Upper lobe of right lung (tissue), 1 donor: ENCODE data around the gene NDFIP1. TPM values are rescaled to one million over a fixed set of nuclear protein-coding genes. Genes with fewer than 3 reads are reported as not detected.

Source experiments
- ATAC-seq: fragments of 200-7000 bp; cut with Tn5 transposase; one replicate; pipeline ENCODE4 v1.9.1; 2020; ENCODE audit warnings: mild to moderate bottlenecking, moderate library complexity
- DNase-seq: peaks from one replicate; pipeline ENCODE4 v3.0.0-alpha.2; 2020
- H3K27ac ChIP-seq: fragments of 200-600 bp; one replicate; pipeline ENCODE4 v1.8.0; 2022
- H3K27me3 ChIP-seq: fragments of 200-600 bp; one replicate; pipeline ENCODE4 v1.8.0; 2022; ENCODE audit warnings: mild to moderate bottlenecking
- H3K36me3 ChIP-seq: fragments of 200-600 bp; one replicate; pipeline ENCODE4 v1.8.0; 2022
- H3K4me1 ChIP-seq: fragments of 200-600 bp; one replicate; pipeline ENCODE4 v1.8.0; 2022
- H3K4me3 ChIP-seq: fragments of 200-600 bp; one replicate; pipeline ENCODE4 v1.8.0; 2022; ENCODE audit warnings: mild to moderate bottlenecking
- H3K9me3 ChIP-seq: fragments of 200-600 bp; one replicate; pipeline ENCODE4 v1.8.0; 2022
- intact Hi-C: fragments of 100-400 bp; cut with DNase I; formaldehyde crosslinking; loops from one replicate; pipeline ENCODE4 v1.11.0; 2022
- total RNA-seq: library from RNA; stranded (reverse); fragmentation: NEBNext Ultra II Directional; extraction: Animal tissue kit (Norgen Biotek cat#: 25700); gene quantifications from one replicate; pipeline ENCODE4 v1.2.1, GENCODE V29; 2021
- TF ChIP-seq, protein P1 (sequence below): fragments of 200-600 bp; IDR thresholded peaks from one replicate; pipeline ENCODE4 v1.8.0; 2022; ENCODE audit warnings: antibody characterized with exemption
- donor health status: DM: no; HTN: yes; CAD: no; lungs with severe emphysema.

NDFIP1 gene
- total RNA-seq, 1 donor from 2014 or later: 68.1 TPM

DNA sequence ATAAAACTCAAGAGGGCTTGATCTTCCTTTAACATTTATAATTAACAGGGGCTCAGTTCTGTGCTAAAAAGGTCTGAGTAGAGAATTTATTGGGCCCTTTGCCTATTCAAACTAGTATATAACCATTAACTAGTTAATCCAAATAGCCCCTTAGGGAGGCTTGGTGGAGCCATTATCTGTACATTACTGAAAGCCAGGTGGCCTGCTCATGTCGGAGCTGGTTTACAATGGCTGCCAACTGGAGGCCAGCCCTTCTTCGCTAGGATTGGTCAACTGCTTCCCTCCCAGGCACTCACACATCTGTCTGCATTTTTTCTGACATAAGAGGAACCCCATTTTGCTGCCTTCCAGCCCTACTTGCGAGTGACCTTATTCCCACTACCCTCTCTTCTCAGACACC lies 30.4 kb upstream of the NDFIP1 start:
- no peaks in the 10 kb centered on the region for H3K9me3 ChIP-seq
- no peak for DNase-seq
- intact Hi-C loops: no loop called here
- no peak overlapping the region for H3K27ac ChIP-seq
- TF ChIP-seq, protein P1, sequence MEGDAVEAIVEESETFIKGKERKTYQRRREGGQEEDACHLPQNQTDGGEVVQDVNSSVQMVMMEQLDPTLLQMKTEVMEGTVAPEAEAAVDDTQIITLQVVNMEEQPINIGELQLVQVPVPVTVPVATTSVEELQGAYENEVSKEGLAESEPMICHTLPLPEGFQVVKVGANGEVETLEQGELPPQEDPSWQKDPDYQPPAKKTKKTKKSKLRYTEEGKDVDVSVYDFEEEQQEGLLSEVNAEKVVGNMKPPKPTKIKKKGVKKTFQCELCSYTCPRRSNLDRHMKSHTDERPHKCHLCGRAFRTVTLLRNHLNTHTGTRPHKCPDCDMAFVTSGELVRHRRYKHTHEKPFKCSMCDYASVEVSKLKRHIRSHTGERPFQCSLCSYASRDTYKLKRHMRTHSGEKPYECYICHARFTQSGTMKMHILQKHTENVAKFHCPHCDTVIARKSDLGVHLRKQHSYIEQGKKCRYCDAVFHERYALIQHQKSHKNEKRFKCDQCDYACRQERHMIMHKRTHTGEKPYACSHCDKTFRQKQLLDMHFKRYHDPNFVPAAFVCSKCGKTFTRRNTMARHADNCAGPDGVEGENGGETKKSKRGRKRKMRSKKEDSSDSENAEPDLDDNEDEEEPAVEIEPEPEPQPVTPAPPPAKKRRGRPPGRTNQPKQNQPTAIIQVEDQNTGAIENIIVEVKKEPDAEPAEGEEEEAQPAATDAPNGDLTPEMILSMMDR: no peak
- H3K27me3 ChIP-seq: no peaks in the 10 kb centered on the region
- no peak for ATAC-seq
- H3K36me3 ChIP-seq: no peaks in the 10 kb centered on the region
- no peak overlapping the region for H3K4me3 ChIP-seq
- no peaks in the 10 kb centered on the region for H3K4me1 ChIP-seq

DNA sequence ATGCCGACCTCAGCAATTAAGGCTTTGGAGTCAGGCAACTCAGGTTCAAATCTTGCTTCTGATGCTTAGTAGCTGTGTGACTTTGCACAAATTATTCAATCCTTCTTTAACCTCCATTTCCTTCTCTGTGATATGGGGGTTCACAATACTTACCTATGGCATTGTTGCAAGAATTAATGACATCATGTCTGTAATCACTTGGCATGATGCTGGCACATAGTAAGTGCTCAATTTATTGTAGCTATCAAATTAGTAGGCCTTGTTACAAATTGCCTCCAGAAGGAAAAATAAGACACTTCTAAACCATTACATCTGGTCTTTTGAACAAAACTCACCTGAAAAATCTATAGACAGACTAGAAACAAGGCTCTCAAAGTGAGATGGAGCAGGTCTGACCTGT lies 29.9 kb upstream of the NDFIP1 start:
- intact Hi-C loops: no loop called here
- no peaks in the 10 kb centered on the region for H3K9me3 ChIP-seq
- H3K27me3 ChIP-seq: no peaks in the 10 kb centered on the region
- no peak for DNase-seq
- H3K4me1 ChIP-seq: no peaks in the 10 kb centered on the region
- H3K36me3 ChIP-seq: no peaks in the 10 kb centered on the region
- H3K27ac ChIP-seq: no peak overlapping the region
- TF ChIP-seq, protein P1: no peak
- no peak for ATAC-seq
- no peak overlapping the region for H3K4me3 ChIP-seq

DNA sequence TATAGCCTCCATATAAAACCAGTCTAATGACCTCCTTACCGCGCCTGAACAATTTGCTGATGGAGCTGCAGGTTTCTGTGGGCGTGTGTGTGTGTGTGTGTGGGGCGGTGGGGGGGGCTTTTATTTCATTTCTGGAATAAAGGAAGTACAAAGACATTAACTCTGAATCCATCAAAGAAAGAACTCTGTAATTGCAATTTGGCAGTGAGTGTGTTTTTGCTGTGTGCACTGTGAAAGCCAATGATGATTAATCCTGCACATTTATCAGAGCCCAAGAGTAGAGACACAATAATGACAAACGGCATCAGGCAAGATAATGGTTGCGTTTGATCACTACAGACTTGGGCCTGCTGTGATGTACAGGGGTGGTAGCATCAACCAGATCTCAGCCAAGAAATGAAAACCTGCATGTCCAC lies 29.3 kb upstream of the NDFIP1 start:
- no peaks in the 10 kb centered on the region for H3K27me3 ChIP-seq
- H3K4me3 ChIP-seq: no peak overlapping the region
- H3K9me3 ChIP-seq: no peaks in the 10 kb centered on the region
- intact Hi-C loops: no loop called here
- H3K27ac ChIP-seq: no peak overlapping the region
- TF ChIP-seq, protein P1: no peak
- DNase-seq (no peak), ATAC-seq (no peak)
- H3K36me3 ChIP-seq: no peaks in the 10 kb centered on the region
- no peaks in the 10 kb centered on the region for H3K4me1 ChIP-seq

DNA sequence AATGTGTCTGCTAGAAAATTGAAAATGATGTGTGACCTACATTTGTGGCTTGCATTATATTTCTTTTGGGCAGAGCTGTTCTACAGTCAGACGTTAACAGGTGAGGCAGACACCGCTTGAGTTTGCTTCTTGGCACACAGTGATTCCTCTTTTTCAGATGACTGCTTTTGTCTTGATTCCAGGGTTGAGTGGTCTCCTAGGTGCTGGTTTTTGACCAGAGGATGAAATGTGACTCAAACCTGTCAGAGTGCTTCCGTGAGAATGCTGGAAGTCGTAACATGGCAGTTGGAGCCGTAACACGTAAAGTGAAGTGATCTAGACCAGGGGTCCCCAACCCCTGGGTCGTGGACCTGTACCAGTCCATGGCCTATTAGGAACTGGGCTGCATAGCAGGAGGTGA lies 28.3 kb upstream of the NDFIP1 start:
- ATAC-seq (no peak), DNase-seq (no peak)
- no peaks in the 10 kb centered on the region for H3K4me1 ChIP-seq
- intact Hi-C loops: no loop called here
- H3K9me3 ChIP-seq: no peaks in the 10 kb centered on the region
- TF ChIP-seq, protein P1: no peak
- H3K27ac ChIP-seq: no peak overlapping the region
- H3K4me3 ChIP-seq: no peak overlapping the region
- H3K27me3 ChIP-seq: no peaks in the 10 kb centered on the region
- H3K36me3 ChIP-seq: no peaks in the 10 kb centered on the region

DNA sequence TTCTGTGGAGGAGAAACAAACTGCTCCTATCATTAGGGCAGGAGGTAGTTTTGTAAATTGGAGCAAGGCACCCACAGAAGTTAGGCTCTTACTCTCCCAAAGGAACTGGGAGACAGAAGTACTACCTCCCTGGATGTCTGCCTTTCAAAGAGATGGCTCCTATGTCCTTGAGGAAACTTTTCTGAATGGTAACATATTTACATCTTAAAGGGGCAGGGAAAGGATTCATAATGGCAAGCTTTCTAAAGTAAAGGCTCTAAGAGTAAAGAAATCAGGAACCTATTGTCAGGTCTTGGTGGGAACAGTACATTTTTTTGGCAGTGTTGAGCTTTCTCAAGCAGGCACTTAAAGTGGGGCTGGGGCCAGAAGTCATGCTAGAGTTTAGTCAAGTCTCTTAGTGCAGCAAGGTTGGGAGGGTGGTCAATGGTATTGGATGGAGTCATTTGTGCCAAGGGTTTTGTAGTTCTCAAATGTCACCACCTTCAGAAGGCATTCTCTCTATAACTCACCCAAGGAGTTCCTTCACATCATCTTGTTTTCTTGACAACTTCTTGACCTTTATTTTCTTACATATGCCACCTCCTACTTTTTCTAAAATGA lies 26.3 kb upstream of the NDFIP1 start:
- H3K27ac ChIP-seq: no peak overlapping the region
- H3K27me3 ChIP-seq: no peaks in the 10 kb centered on the region
- no peaks in the 10 kb centered on the region for H3K9me3 ChIP-seq
- TF ChIP-seq, protein P1: no peak
- intact Hi-C loops: no loop called here
- peak; percentile 63 for ATAC-seq
- no peak overlapping the region for H3K4me3 ChIP-seq
- no peaks in the 10 kb centered on the region for H3K36me3 ChIP-seq
- no peaks in the 10 kb centered on the region for H3K4me1 ChIP-seq
- DNase-seq: no peak

DNA sequence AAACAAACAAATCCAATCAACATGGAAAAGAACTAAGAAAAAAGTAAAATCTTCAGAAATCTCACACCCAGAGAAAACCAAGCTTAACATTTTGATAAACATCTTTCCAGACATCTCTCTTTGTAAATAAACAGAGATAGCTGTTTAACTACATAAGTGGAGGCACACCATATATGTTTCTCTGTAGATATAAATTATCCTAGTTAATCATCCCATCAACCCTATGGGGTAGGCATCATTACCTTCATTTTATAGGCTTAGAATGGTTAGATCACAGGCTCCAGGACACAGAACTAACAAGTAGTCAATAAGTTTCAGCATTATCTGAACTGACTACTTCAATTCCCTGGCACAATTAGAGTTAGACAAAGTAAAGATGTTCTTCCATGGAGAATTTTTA lies 22.4 kb upstream of the NDFIP1 start:
- ATAC-seq: no peak
- TF ChIP-seq, protein P1: no peak
- no peak for DNase-seq
- Histone ChIP-seq H3K36me3 (no peaks in the 10 kb centered on the region), H3K4me3 (no peak overlapping the region), H3K4me1 (peaks cover 5% of the 10 kb centered on the region), H3K27me3 (no peaks in the 10 kb centered on the region), H3K9me3 (no peaks in the 10 kb centered on the region), H3K27ac (no peak overlapping the region)
- intact Hi-C loops: no loop called here
